ENCODE data around the gene TRIM10.

TRIM10 gene

DNA sequence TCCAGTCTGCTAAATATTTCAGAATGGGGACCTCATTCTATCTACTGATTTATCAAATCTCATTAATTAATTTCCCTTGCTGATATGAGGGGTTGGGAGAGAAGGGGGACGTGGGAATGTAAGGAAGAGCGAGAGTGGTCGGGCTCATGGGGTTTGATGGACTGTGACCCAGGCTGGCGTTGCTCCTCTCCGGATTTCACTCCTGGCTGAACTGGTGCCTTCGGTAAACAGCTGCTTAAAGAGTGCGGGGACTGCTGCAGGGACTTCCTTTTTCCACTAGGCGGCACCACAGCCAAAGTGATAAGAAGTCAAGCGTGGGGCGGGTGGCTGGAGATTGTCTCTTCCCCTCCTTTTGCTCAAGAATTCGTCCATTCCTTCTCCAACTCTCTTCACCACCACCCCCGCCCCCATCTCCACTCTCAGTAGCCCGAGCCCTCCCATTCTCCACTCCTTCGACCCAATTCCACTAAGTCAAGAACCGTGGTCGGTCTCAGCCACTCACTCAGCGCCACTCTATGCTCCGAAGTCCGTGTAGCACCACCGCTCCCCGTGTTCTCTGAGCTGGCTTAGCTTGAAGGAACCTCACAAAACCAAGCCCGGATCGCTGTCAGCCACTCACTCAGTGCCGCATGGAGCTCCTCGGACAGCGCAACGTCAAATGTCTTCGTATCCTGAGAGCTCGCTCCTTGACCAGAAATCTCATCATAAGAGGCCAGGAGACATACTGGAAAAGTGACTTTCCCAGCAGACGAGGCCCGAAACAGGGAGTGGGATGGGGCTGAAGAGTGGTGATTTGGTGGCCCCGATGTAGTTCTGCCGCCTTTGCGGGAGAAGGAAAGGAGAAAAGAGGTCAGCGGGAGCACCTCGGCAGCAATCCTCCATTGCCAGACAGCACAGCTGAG lies 57.8 kb downstream of the TRIM10 start (continued):
- TF ChIP-seq ZNF596 (tag by site-specific recombination; IDR thresholded peaks at IDR 0.05) (no peak), ZNF174 (tag by site-specific recombination; IDR thresholded peaks at IDR 0.05) (no peak), ZNF660 (tag by site-specific recombination; IDR thresholded peaks at IDR 0.05) (peak; percentile 80), SALL2 (tag by site-specific recombination; IDR thresholded peaks at IDR 0.05; ENCODE audit: borderline replicate concordance) (no peak), ZIC2 (tag by site-specific recombination; IDR thresholded peaks at IDR 0.05) (no peak), ZNF544 (tag by site-specific recombination; IDR thresholded peaks at IDR 0.05) (no peak), ZBTB17 (tag by site-specific recombination; IDR thresholded peaks at IDR 0.05) (peak; percentile 56; the same call in 1 of the 2 replicates), ZNF169 (tag by site-specific recombination; IDR thresholded peaks at IDR 0.05) (no peak), ZNF600 (tag by site-specific recombination; IDR thresholded peaks at IDR 0.05) (0 out of 2 replicates have a peak, but pooled peaks have one; percentile 31), ZNF830 (tag by site-specific recombination; IDR thresholded peaks at IDR 0.05; ENCODE audit: low read depth) (no peak), ZNF629 (tag by site-specific recombination; IDR thresholded peaks at IDR 0.05) (peak; percentile 35), ZNF624 (tag by site-specific recombination; IDR thresholded peaks at IDR 0.05) (no peak), KLF10 (tag by site-specific recombination; IDR thresholded peaks at IDR 0.05) (0 out of 2 replicates have a peak, but pooled peaks have one; percentile 16), ZNF341 (tag by site-specific recombination; IDR thresholded peaks at IDR 0.05; ENCODE audit: low read depth) (peak; percentile 70; the same call in 1 of the 2 replicates), ZNF37A (tag by site-specific recombination; IDR thresholded peaks at IDR 0.05) (no peak), ZNF132 (tag by site-specific recombination; IDR thresholded peaks at IDR 0.05; ENCODE audit: borderline replicate concordance) (no peak), ZNF776 (tag by site-specific recombination; IDR thresholded peaks at IDR 0.05; ENCODE audit: borderline replicate concordance) (no peak), ZBTB20 (tag by site-specific recombination; IDR thresholded peaks at IDR 0.05) (no peak; the same call in 1 of the 2 replicates), ZEB2 (tag by site-specific recombination; IDR thresholded peaks at IDR 0.05) (peak; percentile 57; the same call in 1 of the 2 replicates), ZNF561 (tag by site-specific recombination; IDR thresholded peaks at IDR 0.05; ENCODE audit: borderline replicate concordance) (no peak), ZNF473 (tag by site-specific recombination; IDR thresholded peaks at IDR 0.05) (no peak)
- TF ChIP-seq, protein P1, sequence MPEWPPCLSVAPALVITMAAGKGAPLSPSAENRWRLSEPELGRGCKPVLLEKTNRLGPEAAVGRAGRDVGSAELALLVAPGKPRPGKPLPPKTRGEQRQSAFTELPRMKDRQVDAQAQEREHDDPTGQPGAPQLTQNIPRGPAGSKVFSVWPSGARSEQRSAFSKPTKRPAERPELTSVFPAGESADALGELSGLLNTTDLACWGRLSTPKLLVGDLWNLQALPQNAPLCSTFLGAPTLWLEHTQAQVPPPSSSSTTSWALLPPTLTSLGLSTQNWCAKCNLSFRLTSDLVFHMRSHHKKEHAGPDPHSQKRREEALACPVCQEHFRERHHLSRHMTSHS (tag by site-specific recombination; IDR thresholded peaks at IDR 0.05) = no peak
- TF ChIP-seq, protein P2, sequence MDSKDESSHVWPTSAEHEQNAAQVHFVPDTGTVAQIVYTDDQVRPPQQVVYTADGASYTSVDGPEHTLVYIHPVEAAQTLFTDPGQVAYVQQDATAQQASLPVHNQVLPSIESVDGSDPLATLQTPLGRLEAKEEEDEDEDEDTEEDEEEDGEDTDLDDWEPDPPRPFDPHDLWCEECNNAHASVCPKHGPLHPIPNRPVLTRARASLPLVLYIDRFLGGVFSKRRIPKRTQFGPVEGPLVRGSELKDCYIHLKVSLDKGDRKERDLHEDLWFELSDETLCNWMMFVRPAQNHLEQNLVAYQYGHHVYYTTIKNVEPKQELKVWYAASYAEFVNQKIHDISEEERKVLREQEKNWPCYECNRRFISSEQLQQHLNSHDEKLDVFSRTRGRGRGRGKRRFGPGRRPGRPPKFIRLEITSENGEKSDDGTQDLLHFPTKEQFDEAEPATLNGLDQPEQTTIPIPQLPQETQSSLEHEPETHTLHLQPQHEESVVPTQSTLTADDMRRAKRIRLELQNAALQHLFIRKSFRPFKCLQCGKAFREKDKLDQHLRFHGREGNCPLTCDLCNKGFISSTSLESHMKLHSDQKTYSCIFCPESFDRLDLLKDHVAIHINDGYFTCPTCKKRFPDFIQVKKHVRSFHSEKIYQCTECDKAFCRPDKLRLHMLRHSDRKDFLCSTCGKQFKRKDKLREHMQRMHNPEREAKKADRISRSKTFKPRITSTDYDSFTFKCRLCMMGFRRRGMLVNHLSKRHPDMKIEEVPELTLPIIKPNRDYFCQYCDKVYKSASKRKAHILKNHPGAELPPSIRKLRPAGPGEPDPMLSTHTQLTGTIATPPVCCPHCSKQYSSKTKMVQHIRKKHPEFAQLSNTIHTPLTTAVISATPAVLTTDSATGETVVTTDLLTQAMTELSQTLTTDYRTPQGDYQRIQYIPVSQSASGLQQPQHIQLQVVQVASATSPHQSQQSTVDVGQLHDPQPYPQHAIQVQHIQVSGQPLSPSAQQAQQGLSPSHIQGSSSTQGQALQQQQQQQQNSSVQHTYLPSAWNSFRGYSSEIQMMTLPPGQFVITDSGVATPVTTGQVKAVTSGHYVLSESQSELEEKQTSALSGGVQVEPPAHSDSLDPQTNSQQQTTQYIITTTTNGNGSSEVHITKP (tag by site-specific recombination; IDR thresholded peaks at IDR 0.05) = peak; percentile 79
- TF ChIP-seq, protein P3, sequence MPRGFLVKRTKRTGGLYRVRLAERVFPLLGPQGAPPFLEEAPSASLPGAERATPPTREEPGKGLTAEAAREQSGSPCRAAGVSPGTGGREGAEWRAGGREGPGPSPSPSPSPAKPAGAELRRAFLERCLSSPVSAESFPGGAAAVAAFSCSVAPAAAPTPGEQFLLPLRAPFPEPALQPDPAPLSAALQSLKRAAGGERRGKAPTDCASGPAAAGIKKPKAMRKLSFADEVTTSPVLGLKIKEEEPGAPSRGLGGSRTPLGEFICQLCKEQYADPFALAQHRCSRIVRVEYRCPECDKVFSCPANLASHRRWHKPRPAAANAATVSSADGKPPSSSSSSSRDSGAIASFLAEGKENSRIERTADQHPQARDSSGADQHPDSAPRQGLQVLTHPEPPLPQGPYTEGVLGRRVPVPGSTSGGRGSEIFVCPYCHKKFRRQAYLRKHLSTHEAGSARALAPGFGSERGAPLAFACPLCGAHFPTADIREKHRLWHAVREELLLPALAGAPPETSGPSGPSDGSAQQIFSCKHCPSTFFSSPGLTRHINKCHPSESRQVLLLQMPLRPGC (tag by site-specific recombination; IDR thresholded peaks at IDR 0.05) = no peak; the same call in 1 of the 2 replicates
- TF ChIP-seq, protein P4, sequence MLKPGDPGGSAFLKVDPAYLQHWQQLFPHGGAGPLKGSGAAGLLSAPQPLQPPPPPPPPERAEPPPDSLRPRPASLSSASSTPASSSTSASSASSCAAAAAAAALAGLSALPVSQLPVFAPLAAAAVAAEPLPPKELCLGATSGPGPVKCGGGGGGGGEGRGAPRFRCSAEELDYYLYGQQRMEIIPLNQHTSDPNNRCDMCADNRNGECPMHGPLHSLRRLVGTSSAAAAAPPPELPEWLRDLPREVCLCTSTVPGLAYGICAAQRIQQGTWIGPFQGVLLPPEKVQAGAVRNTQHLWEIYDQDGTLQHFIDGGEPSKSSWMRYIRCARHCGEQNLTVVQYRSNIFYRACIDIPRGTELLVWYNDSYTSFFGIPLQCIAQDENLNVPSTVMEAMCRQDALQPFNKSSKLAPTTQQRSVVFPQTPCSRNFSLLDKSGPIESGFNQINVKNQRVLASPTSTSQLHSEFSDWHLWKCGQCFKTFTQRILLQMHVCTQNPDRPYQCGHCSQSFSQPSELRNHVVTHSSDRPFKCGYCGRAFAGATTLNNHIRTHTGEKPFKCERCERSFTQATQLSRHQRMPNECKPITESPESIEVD (tag by site-specific recombination; IDR thresholded peaks at IDR 0.05) = no peak
- TF ChIP-seq, protein P5, sequence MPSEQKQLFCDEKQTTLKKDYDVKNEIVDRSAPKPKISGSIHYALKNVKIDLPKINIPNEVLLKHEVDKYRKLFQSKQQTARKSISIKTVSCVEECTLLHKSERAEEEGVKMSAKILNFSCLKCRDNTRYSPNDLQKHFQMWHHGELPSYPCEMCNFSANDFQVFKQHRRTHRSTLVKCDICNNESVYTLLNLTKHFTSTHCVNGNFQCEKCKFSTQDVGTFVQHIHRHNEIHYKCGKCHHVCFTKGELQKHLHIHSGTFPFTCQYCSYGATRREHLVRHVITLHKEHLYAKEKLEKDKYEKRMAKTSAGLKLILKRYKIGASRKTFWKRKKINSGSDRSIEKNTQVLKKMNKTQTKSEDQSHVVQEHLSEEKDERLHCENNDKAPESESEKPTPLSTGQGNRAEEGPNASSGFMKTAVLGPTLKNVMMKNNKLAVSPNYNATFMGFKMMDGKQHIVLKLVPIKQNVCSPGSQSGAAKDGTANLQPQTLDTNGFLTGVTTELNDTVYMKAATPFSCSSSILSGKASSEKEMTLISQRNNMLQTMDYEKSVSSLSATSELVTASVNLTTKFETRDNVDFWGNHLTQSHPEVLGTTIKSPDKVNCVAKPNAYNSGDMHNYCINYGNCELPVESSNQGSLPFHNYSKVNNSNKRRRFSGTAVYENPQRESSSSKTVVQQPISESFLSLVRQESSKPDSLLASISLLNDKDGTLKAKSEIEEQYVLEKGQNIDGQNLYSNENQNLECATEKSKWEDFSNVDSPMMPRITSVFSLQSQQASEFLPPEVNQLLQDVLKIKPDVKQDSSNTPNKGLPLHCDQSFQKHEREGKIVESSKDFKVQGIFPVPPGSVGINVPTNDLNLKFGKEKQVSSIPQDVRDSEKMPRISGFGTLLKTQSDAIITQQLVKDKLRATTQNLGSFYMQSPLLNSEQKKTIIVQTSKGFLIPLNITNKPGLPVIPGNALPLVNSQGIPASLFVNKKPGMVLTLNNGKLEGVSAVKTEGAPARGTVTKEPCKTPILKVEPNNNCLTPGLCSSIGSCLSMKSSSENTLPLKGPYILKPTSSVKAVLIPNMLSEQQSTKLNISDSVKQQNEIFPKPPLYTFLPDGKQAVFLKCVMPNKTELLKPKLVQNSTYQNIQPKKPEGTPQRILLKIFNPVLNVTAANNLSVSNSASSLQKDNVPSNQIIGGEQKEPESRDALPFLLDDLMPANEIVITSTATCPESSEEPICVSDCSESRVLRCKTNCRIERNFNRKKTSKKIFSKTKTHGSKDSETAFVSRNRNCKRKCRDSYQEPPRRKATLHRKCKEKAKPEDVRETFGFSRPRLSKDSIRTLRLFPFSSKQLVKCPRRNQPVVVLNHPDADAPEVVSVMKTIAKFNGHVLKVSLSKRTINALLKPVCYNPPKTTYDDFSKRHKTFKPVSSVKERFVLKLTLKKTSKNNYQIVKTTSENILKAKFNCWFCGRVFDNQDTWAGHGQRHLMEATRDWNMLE (tag by site-specific recombination; conservative IDR thresholded peaks at IDR 0.05; ENCODE audit: low read depth) = 0 out of 2 replicates have a peak, but pooled peaks have one; percentile 15
